ENCODE data around the gene PAM16.

Gene PAM16

DNA sequence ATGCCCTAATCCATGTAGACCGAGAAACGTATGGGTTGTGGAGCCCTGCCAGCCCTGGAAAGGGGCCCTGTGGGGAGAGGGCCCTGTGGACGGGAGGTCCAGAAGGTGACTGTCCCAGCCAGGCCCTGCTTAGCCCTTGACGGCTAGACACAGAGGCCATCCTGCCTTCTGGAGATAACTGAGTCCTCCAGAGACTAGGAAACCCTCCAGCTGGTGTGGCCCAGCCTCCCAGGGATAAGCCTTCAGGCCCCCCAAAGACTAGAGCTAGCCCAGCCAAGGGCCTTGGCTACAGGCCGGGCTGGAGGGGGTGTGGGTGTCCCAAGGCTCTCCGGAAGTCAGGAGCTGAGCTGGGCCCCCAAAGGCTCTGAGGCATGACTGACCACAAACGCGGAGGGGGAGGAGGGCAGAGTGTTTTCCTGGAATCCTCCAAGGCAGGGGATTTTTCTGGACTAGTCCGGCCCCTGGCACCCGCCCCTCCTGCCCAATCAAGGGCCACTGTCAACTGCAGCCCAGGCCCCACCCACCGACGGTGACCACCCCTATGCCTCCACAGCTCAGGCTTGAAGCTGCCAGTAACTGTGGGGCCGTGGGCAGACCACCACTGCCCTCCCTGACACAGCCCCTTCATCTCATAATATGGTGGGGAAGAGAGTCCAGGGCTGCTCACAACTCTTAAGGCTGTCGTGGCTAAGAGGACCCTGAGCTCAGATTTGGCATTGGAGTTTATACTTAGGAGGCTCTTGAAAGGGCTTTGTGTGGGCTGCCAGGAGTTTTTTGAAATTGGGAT, 19.6 kb upstream of the PAM16 start:
- DNase-seq, result no peak

DNA sequence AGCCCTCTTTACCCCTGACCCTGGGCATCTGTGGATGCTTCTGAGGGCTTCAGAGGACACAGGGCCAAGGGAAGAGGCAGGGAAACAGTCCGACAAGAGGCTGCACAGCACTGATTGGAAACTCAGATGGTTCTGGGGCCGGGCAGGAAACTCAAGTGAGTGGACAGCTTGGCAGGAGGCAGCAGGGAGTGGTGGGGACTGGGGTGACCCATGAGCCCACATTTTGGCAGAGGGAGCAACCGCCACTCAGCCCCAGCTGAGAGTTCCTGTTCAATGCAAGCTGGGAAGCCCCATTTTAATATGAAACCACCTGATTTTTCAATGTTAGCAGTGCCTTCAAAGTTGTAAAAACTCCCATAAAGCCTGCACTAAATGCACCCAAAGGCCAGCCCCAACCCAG, 19.0 kb upstream of the PAM16 start:
- no peak for DNase-seq

DNA sequence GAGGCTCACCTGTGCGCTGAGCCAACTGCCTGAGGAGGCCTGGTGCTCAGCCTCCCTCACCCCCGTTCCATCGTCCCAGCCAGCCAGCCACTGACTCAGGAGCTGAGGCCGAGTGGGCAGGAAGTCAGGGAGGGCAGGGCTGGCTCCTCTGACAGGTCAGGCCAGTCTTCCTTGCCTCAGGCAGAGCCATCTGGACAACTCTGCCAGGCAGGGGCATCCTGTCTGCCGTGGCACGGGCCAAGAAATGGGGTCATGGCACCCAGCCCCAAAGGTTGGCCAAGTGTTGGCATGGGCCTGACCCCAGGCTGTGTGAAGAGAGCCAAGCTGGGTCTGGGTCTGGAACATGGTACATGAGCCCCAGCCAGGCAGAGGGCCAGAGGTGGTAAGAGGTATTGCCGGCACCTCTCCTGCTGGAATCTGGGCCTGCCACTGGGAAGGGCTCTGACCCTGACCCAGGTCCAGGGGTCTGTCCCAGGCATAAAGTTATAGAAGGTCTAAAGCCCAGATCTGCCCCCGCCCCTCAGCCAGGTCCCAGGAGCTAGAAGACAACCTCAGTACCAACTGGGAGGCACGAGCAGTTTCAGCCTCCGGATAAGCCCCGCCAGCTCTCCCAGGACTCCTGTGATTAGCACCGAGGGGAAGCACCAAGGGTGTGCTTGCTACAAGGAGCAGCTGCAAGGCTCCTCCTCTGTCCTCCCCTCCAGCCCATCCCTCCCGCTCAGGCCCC, 18.0 kb upstream of the PAM16 start:
- DNase-seq, result no peak

DNA sequence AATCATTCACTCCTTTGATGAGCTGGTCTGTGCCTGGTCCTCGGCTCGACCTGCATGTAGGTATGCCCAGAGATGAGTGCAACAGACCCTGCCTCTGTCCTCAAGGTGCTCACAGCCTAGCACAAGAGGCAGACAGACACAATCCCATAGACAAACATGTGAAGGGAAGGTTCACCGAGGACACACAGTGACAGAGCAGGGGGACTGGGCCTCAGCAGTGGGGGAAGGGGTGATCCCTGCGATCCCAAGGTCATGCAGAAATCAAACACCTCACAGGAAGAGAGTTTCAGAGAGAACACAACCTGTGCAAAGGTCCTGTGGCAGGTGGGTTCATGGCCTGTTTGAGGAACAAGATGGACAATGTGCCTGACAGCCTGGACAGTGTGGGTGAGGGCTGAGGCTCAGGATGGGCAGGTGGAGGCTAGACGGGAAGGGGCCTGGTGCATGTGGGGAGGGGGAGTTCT, 16.3 kb upstream of the PAM16 start:
- DNase-seq, result no peak

DNA sequence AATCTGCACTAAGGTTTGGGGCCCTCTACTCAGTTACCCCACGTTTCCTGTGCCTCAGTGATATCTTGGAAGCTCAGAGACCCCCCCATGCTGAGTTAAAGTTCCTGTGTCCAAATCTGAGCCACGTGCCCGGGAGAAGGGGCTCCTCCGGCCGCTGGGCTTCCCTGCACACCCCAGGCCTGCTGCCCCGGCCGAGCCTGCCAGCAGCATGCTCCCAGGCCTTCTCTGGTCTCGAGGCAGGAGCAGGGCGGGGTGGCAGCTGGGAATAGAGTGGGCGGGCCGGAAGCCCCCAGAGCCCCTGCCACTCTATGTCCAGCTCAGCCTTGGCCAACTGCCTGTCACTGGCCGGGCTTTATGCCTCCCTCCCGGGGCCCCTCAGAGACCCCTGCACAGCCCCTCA, 14.9 kb upstream of the PAM16 start:
- no peak for DNase-seq

DNA sequence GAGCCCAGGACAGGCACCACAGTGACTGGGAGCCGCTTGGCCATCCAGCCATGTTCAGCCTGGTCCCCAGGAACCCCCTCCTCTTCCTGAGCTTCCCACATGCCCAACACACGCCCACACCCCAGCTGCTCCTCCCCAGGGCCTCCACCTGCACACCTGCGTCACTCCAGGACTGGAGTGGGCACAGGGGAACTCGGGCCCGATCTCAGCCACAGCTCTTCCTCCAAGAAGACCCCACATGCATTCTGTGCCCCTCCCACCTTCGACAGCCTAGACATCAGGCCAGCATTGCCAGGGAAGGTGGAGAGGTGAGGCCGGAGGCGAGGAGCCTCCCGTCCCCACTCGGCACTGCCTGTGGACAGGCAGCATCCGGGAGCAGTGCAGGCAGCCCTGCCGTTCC, 14.5 kb upstream of the PAM16 start:
- DNase-seq, result no peak

DNA sequence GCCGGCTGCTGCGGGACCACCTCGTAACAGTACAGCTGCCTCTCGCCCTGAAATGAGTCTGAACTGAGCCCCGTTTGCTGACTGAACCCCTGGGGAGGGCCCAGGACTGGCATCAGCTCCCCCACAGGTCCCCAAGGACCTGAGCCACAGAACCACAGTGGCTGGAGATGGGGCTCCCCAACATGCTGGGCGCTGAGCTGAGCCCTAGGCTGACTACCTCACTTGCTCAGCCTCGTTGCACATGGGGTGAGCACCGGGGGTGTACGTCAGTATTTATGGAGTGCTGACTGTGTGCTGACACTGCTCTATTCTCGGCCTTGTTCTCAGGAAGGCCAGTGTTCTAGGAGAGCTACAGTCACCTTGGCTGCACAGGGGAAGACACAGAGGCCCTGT, 13.9 kb upstream of the PAM16 start:
- DNase-seq, result no peak

DNA sequence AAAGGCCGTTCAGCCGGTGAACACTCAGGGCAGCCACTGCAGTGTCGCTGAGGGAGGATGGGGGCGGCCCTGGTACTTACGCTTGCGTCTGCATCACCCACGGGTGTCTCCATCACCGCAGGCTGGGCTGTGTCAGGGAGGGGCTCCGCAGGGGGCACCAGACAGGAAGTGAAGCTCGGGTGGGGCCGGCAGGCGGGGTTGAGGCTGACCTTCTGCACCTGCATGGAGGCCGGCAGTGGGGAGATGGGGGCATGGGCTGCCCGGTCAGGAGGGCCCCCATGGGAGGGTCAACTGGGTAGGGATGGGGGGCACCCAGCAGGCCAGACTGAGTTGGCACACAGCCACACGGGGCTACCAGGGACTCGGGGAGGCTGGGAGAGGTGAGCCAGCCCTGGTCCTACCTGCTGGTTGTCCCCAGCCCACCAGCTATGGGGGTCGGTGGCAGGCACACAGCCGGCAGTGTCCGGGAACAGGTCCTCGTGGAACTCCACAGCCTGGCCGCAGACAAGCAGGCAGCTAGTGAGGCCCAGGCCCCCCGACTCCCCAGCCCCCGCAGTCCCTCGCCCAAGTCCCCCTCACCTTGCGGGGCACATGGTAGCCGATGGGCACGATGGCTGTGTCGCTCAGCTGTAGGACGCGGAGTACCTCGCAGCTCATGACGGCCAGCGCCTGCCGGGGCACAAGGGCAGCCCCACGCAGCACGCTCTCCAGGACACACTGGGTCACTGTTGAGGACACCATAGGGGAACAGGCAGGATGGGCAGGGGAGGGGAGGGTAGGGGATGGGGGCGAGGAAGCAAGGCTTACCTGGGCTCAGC, 13.3 kb upstream of the PAM16 start:
- DNase-seq, result no peak

DNA sequence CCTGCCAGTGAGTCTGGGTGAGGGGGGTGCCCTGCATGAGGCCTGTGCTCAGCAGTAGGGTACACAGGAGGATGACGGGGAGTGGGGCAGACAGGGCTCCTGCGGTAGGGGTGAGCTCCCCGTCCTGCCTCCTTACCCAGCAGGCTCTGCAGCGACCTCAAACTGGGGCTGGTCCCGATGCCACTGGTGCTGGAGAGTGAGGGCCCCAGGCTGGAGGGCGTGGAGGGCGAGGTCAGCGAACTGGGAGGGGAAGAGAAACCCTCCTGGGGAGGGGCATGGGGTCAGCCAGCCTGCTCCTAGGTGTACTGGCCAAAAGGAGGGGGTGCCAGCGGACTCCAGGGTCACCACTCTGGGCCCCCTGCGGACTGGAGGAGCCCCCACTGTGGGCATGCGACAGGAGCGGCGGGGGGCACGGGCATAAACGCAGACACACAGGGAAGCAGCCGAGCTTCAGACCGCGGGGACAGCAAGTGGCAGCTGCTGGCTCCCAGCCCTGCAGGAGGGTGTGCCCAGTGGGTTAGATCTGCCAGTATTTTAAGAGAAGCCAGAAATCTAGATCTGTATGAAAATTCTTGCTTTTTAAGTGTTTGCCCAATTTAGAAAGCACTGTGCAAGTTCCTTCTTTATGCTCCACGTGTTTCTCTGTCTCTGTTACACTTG, 11.5 kb upstream of the PAM16 start:
- DNase-seq, result no peak

DNA sequence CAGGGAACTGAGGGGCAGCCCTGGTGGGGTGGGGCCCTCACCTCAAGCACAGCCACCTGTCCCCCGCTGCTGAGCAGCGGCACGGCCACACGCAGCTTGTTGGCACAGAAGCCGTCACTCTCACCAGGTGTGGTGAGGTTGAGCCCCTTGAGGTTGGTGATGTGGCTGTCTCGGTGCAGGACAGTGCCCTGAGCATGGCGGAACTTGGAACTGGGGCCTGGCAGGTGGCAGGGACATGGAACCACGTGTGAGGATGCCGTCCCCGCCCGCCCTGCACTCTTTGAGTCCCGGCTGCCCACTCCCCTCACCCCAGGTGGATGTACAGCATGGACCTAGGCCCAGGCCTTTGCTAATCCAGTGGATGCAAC, 10.8 kb upstream of the PAM16 start:
- no peak for DNase-seq

DNA sequence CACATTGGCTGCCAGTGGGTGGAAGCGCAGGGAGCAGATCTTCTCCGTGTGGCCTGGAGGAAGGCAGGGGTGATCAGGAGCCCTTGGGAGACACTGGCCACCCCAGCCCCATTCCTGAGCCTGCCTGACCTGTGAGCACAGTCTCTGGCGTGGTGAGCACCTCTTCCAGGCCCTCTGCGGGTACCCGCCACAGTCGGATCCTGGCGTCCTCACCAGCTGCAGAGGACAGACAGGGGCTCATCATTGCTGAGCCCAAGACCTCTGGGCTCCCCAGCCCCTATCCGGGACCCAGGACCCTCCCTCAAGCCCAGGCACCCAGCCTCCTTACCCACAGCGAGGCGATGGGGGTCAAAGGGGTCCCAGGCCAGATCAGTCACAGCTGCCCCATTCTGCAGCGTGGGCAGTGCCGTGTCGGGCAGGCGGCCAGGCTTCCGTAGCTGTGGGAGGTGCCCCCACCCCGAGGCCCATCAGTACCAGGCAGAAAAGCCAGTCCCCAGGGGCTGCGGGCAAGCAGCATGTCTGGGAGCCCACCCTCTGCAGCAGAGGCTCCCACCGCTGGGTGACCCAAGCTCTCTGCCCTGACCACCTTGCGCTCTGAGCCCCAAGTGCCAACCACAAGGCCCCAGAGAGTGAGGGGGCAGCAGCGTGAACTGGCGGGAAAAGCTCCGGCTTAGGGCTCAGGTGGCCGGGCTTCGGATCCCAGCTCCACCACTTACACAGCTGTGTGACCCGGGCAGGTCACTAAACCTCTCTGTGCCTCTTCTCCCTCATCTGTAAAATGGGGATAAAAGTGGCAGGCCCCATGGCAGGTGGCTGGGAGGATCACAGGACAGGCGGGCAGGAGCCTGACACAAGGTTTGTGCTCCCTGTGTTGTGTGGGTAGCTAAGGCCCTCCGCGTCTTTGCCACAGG, 10.2 kb upstream of the PAM16 start:
- no peak for DNase-seq

DNA sequence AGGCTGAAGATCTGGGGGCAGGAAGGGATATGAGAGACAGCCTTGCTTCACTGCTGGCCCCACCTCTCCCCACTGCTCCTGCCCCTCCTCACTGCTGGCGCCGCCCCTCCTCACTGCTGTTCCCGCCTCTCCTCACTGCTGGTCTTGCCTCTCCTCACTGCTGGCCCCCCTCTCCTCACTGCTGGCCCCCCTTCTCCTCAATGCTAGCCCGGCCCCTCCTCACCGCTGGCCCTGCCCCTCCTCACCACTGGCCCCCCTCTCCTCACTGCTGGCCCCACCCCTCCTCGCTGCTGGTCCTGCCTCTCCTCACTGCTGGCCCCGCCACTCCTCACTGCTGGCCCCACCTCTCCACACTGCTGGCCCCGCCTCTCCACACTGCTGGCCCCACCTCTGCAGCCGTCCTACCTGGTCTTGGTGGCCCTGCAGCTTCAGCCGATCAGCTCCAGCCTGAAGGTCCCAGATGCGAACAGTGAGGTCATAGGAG, 9.5 kb upstream of the PAM16 start:
- no peak for DNase-seq

DNA sequence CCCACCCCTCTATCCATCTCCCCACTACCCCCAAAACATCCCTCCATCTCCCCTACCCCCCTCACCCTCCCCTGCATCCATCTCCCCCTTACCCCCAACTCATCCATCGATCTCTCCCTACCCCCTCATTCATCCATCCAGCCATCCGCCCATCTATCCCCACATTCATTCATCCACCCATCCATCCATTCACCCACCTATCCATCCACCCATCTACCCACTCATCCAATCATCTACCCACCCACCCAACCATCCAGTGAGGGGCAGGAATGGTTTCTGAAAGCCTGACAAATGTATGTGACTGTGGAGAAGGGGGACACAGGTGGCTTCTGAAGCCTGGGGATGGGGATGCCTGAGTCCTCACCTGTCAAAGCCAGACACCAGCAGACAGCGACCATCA, 8.8 kb upstream of the PAM16 start:
- no peak for DNase-seq

DNA sequence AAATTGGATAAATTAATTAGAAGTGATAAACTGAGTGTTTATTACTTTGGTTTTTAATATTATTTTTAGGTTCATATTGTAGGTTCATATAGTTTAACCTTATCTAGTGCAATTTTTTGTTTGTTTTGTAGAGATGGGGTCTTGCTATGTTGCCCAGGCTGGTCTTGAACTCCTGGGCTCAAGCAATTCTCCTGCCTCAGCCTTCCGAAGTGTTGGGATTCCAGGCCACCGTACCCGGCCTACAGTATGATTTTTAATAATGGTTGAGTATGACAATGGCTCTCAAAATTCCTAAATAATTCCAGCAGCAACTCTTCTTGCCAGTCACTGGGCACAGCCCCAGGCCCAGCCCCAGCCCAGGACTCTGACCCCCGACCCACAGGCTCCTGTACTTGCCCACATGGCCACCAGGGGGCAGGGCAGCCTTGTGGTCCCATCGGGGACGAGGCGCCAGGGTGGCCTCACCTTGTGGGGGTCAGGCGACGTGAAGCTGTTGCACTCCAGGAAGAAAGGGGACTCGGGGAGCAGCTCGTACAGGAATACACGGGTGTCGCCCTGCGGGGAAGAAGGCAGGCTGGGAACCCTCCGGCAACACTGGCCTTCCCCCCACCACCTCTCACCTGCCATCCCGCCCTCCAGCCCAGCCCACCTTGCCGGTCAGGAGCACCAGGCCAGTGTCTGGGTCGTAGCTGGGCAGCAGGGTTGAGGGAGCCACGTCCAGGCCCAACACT, 7.9 kb upstream of the PAM16 start:
- DNase-seq, result peak in 5 of 6 experiments; percentile 51 to 72 (median 62)

DNA sequence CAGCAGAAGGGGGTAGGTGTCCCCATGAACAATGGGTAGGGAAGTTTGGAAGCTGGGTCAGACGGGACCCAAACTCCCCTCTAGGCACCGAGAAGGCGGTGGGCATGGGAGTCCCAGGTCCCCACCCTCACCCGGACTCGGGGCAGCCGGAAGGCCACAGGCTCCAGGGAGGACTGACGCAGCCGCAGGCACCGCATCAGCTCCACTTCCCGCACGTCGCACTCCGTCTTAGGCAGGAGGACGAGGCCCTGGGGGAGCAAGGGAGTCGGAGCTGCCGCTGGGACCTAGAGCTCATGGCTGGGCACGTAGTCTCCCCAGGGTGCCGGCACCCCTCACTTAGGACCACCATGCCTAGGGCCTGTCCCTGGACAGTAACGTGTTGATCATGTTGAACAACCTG, 7.1 kb upstream of the PAM16 start:
- DNase-seq, result no peak

DNA sequence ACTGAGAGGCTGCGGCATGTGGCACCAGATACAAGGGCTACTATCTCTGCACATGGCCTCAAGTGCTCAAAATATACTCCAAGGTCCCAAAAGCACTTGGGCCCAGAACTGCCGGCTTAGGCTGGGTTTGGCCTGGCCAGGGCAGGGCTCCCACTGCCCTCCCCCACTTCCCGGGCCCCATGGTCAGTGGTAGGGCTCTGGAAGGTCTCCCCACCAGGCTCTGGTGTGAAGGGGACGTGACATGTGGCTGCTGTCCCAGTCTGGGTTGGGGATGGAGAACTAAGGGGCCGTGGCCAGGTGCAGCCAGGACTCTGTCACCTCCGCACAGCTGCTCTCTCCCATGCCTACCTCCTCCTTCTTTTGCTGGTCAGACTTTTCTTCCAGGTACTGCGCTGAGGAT, 5.7 kb upstream of the PAM16 start:
- no peak for DNase-seq

DNA sequence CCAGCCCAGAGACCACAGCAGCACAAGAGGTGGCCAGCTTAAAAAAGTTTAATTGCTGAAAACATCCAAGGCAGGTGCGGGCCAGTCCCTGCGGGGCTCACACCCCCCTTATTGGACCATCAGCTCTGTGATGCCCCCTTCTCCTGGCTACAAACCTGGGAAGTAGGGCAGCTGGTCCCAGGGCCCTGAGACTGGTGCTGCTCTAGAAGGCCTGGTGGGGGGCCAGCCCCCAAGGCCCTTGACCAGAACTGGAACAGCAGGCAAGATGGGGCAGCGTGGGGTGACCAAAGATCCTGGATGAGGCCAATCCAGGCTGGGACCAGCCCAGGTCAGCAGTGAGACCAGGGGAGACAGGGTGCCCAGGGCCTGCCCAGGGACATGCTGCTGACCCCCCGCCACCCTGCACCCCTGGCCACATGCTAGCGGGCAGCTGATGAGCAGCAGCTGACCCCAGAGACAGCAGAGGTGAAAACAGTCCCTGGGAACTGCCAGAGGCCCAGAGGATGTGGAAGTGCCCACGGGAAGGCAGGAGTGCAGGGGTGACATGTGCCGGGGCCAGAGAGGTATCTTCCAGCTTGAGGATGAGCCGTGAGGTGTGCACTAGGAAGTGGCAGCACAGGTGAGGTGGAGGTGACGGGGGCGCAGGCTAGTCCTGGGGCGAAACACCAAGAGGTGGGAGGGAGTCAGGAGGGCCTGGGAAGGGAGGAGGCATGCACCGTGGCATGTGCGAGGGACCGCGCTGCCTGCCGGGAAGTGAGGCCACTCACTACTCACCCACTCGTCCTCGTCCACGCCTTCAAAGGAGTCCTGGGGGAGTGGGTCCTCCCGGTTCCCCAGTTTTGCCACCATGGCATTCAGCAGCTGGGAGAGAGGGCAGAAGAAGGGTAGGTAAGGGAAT, 3.6 kb upstream of the PAM16 start:
- DNase-seq, result no peak

DNA sequence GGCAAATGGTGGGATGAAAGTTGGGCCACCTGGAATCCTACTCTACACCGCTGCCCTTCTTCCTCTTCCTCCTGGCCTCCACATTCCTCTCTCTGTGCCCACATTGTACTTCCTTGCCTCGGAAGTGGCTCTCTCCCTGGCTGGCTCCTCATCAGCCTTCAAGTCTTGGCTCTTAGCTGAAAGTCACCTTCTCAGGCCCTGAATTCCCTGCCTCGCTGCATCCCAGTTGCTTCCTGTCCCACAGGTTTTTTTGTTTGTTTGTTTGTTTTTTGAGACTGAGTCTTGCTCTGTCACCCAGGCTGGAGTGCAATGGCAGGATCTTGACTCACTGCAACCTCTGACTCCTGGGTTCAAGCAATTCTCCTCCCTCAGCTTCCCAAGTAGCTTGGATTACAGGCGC, 2.6 kb upstream of the PAM16 start:
- DNase-seq, result no peak

DNA sequence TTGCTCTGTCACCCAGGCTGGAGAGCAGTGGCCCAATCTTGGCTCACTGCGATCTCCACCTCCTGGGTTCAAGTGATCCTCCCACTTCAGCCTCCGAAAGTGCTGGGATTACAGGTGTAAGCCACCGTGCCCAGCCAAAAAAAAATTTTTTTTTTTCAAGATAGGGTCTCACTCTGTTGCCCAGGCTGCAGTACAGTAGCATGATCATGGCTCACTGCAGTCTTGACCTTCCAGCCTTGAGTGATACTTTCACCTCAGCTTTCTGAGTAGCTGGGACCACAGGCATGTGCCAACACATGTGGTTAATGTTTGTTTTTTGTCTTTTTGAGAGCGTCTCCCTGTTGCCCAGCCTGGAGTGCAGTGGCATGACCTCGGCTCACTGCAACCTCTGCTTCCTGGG, 1.7 kb upstream of the PAM16 start:
- DNase-seq, result no peak

DNA sequence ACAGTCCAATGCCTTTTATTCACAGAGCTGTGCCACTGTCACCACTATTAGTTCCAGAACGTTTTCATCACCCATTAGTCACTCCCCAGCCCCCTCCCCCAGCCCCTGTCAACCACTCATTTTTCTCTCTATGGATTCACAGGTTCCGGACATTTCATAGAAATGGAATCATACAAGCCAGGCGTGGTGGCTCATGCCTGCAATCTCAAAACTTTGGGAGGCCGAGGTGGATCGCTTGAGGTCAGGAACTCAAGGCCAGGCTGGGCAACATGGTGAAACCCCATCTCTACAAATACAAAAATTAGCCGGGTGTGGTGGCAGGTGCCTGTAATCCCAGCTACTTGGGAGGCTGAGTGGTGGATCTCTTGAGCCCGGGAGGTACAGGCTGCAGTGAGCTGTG, 759 bp upstream of the PAM16 start:
- no peak for DNase-seq
